ENCODE data around the gene PSMD6. TPM values are rescaled to one million over a fixed set of nuclear protein-coding genes. Genes with fewer than 3 reads are reported as not detected.

The PSMD6 gene
- total and polyA plus RNA-seq, 7 experiments from 2014 or later, result 63.4 to 134 (median 89.2) TPM

DNA sequence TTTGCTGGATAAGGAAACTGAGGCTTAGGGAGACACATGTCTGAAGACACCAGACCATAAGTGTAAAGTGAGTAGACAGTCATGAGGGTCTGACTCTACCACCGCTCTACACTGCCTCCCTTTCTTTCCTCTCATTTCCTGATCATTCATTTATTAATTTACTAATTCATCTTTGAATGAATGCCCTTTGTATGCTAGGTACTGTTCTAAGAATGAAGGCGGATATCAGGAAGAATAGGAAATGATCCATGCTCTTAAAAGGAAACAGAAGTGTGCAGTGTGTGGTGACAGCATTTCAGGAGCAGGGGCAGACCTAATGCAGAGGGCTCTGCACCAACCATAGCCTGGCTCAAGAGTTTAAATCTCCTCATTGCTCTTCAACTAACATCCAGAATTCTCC lies 31.8 kb upstream of the PSMD6 start:
- POLR2A ChIA-PET, result no interaction called here
- peaks cover 0 to 2% (median 0%) of the 10 kb centered on the region in 11 donors for H3K9me3 Mint-ChIP-seq
- peaks cover 12 to 46% (median 28%) of the 10 kb centered on the region in 5 donors for H3K27me3 Mint-ChIP-seq

DNA sequence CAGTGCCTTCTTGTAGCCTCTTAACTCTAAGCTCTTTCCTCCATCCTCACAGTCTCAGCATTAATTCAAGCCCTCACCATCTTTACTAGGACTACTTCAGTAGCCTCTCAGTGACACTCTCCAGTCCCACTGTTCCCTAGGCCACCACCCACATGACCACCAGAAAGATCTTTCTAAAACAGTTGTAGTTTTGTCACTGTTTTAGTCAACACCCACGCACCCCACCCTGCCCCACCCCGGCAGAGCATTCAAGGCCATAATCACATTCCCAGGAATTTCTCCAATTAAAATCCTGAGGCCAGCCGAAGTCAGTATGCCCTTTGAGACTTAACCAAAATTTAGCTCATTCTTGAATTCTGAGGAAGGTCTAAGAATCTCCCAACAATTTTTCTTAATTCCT lies 31.2 kb upstream of the PSMD6 start:
- H3K27me3 Mint-ChIP-seq, result peaks cover 12 to 46% (median 26%) of the 10 kb centered on the region in 5 donors

More for the DNA sequence above, 31.8 kb upstream of the PSMD6 start:
- Mint-ChIP-seq H3K4me1 (no peaks in the 10 kb centered on the region), H3K4me3 (no peak overlapping the region), H3K27ac (no peak overlapping the region), H3K36me3 (no peaks in the 10 kb centered on the region)
- CTCF ChIA-PET, result no interaction called here
- no peak overlapping the region for H3K4me3 ChIP-seq (ENCODE audit: low read length)
- no peaks in the 10 kb centered on the region for H3K36me3 ChIP-seq (ENCODE audit: control insufficient read depth in 2 of 3, insufficient read depth in 3 of 3, low read length in 3 of 3)
- intact Hi-C loops (cut with micrococcal nuclease), result no loop called here
- H3K27ac ChIP-seq (ENCODE audit: low read depth, low read length), result no peak overlapping the region
- no peaks in the 10 kb centered on the region for H3K9me3 ChIP-seq (ENCODE audit: control insufficient read depth in 2 of 3, low read length in 3 of 3)
- H3K4me1 ChIP-seq (ENCODE audit: control insufficient read depth in 2 of 2, insufficient read depth in 2 of 2, low read length in 2 of 2), result no peaks in the 10 kb centered on the region
- DNase-seq (no peak), ATAC-seq (no peak)
- H3K27me3 ChIP-seq (ENCODE audit: control insufficient read depth in 2 of 2, insufficient read depth in 2 of 2, low read length in 2 of 2), result no peaks in the 10 kb centered on the region

DNA sequence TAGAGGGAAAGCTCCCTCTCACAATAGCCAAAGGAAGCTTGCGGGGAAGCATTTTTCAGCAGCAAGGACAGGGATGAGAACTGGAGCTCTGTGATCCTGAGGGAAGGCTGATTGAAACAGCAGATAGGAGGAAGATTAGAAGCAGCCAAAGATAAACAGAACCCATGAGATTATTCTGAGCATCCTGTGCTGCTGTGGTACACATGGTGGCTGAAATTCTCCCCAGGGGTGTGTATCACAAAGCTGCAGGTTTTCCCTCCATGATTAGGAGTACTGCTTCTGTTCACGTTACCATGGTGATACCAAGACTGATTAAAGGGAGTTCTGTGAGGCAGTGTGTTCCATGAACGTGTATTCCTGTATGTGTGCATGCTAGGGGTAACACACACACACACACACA lies 30.3 kb upstream of the PSMD6 start:
- Mint-ChIP-seq H3K27ac (no peak overlapping the region), H3K4me1 (peaks cover 0 to 3% (median 0%) of the 10 kb centered on the region in 7 donors), H3K9me3 (peaks cover 0 to 2% (median 0%) of the 10 kb centered on the region in 11 donors), H3K27me3 (peaks cover 6 to 43% (median 22%) of the 10 kb centered on the region in 5 donors), H3K36me3 (no peaks in the 10 kb centered on the region), H3K4me3 (no peak overlapping the region)
- POLR2A ChIA-PET, result no interaction called here
- intact Hi-C loops (cut with micrococcal nuclease), result no loop called here
- CTCF ChIA-PET, result no interaction called here
- H3K27ac ChIP-seq (ENCODE audit: low read depth, low read length), result no peak overlapping the region
- H3K4me1 ChIP-seq (ENCODE audit: control insufficient read depth in 2 of 2, insufficient read depth in 2 of 2, low read length in 2 of 2), result no peaks in the 10 kb centered on the region
- ATAC-seq, result no peak
- H3K27me3 ChIP-seq (ENCODE audit: control insufficient read depth in 2 of 2, insufficient read depth in 2 of 2, low read length in 2 of 2), result no peaks in the 10 kb centered on the region
- no peak overlapping the region for H3K4me3 ChIP-seq (ENCODE audit: low read length)
- DNase-seq, result no peak
- H3K9me3 ChIP-seq (ENCODE audit: control insufficient read depth in 2 of 3, low read length in 3 of 3), result no peaks in the 10 kb centered on the region
- no peaks in the 10 kb centered on the region for H3K36me3 ChIP-seq (ENCODE audit: control insufficient read depth in 2 of 3, insufficient read depth in 3 of 3, low read length in 3 of 3)

More for the DNA sequence above, 31.2 kb upstream of the PSMD6 start:
- Histone ChIP-seq H3K27me3 (ENCODE audit: control insufficient read depth in 2 of 2, insufficient read depth in 2 of 2, low read length in 2 of 2) (no peaks in the 10 kb centered on the region), H3K36me3 (ENCODE audit: control insufficient read depth in 2 of 3, insufficient read depth in 3 of 3, low read length in 3 of 3) (no peaks in the 10 kb centered on the region), H3K4me1 (ENCODE audit: control insufficient read depth in 2 of 2, insufficient read depth in 2 of 2, low read length in 2 of 2) (no peaks in the 10 kb centered on the region), H3K4me3 (ENCODE audit: low read length) (no peak overlapping the region), H3K27ac (ENCODE audit: low read depth, low read length) (no peak overlapping the region), H3K9me3 (ENCODE audit: control insufficient read depth in 2 of 3, low read length in 3 of 3) (no peaks in the 10 kb centered on the region)
- H3K27ac Mint-ChIP-seq, result no peak overlapping the region
- no peak for DNase-seq
- intact Hi-C loops (cut with micrococcal nuclease), result no loop called here
- CTCF ChIA-PET, result no interaction called here
- ATAC-seq, result no peak
- no peak overlapping the region for H3K4me3 Mint-ChIP-seq
- POLR2A ChIA-PET, result no interaction called here
- peaks cover 0 to 2% (median 0%) of the 10 kb centered on the region in 11 donors for H3K9me3 Mint-ChIP-seq
- no peaks in the 10 kb centered on the region for H3K36me3 Mint-ChIP-seq
- H3K4me1 Mint-ChIP-seq, result no peaks in the 10 kb centered on the region

DNA sequence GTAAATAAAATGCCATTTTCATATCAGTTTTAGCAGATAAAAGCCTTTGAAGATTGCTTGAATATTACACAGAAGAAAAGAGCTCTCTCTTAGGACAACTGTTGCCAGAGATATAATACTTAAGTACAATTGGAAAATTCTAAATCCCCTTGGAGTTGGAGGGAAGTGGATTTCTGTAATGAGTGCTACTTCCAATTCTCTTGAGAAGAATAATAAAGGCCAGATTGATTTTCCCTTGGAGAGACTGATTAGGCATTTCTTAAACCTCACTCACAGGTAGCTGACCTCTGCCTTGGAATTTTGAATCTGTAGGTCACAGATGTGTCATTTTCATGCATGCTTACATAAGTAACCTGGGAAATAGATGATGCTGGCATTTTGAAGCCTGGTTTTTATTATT lies 29.8 kb upstream of the PSMD6 start:
- Mint-ChIP-seq H3K9me3 (peaks cover 0 to 2% (median 0%) of the 10 kb centered on the region in 11 donors), H3K27me3 (peaks cover 3 to 39% (median 22%) of the 10 kb centered on the region in 5 donors), H3K4me3 (no peak overlapping the region), H3K36me3 (no peaks in the 10 kb centered on the region), H3K4me1 (peaks cover 0 to 5% (median 0%) of the 10 kb centered on the region in 7 donors), H3K27ac (no peak overlapping the region)
- no peak for DNase-seq
- no peaks in the 10 kb centered on the region for H3K27me3 ChIP-seq (ENCODE audit: control insufficient read depth in 2 of 2, insufficient read depth in 2 of 2, low read length in 2 of 2)
- ATAC-seq, result no peak
- POLR2A ChIA-PET, result no interaction called here
- intact Hi-C loops (cut with micrococcal nuclease), result no loop called here
- H3K9me3 ChIP-seq (ENCODE audit: control insufficient read depth in 2 of 3, low read length in 3 of 3), result no peaks in the 10 kb centered on the region
- H3K4me1 ChIP-seq (ENCODE audit: control insufficient read depth in 2 of 2, insufficient read depth in 2 of 2, low read length in 2 of 2), result no peaks in the 10 kb centered on the region
- no peak overlapping the region for H3K4me3 ChIP-seq (ENCODE audit: low read length)
- no peaks in the 10 kb centered on the region for H3K36me3 ChIP-seq (ENCODE audit: control insufficient read depth in 2 of 3, insufficient read depth in 3 of 3, low read length in 3 of 3)
- no peak overlapping the region for H3K27ac ChIP-seq (ENCODE audit: low read depth, low read length)
- CTCF ChIA-PET, result no interaction called here

DNA sequence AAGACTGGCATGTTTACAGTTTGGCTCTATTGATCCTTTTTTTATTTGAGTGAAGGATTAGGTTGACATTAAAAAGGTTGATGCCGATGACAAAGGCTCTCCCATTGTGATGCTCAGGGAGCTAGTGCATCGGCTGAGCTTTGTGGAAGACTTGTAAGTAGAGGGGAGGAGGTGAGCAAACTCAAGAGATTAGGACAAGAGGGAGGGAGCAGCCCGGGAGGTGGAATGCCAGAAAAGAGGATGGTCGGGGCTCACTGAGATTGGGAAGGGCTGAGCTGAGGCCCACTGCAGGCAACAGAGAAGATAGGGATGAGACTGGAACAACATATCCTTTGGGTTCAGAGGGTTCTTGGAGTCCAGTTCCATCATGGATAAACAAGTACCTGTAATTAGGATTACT lies 26.5 kb upstream of the PSMD6 start:
- ChIA-PET CTCF (no interaction called here), POLR2A (no interaction called here)
- H3K4me1 ChIP-seq (ENCODE audit: control insufficient read depth in 2 of 2, insufficient read depth in 2 of 2, low read length in 2 of 2), result no peaks in the 10 kb centered on the region
- H3K4me1 Mint-ChIP-seq, result peaks cover 0 to 5% (median 0%) of the 10 kb centered on the region in 7 donors
- H3K9me3 Mint-ChIP-seq, result no peaks in the 10 kb centered on the region
- intact Hi-C loops (cut with micrococcal nuclease), result no loop called here
- no peaks in the 10 kb centered on the region for H3K36me3 ChIP-seq (ENCODE audit: control insufficient read depth in 2 of 3, insufficient read depth in 3 of 3, low read length in 3 of 3)
- H3K27ac Mint-ChIP-seq, result no peak overlapping the region
- H3K36me3 Mint-ChIP-seq, result no peaks in the 10 kb centered on the region
- no peak for DNase-seq
- H3K27me3 Mint-ChIP-seq, result peaks cover 5 to 34% (median 11%) of the 10 kb centered on the region in 5 donors
- H3K4me3 Mint-ChIP-seq, result no peak overlapping the region
- ATAC-seq, result no peak
- no peak overlapping the region for H3K27ac ChIP-seq (ENCODE audit: low read depth, low read length)
- H3K27me3 ChIP-seq (ENCODE audit: control insufficient read depth in 2 of 2, insufficient read depth in 2 of 2, low read length in 2 of 2), result no peaks in the 10 kb centered on the region
- no peak overlapping the region for H3K4me3 ChIP-seq (ENCODE audit: low read length)
- no peaks in the 10 kb centered on the region for H3K9me3 ChIP-seq (ENCODE audit: control insufficient read depth in 2 of 3, low read length in 3 of 3)

DNA sequence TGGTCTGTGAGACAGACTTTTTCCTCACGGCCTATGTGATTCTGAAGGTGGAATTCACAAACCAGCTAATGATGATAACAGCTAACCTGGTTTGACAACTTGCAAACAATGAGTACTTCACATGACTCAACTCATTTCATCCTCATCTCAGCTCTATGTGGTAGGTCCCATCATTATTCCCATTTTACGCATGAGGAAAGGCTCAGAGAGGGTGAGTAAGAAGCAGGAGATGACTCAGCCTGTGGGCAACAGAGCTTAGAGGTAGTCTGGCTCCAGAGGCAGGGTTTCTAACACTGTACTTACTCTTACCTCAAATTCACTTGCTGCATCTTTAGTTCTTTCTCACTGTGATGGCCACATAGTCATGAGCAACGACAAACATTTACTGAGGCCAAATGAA lies 25.8 kb upstream of the PSMD6 start:
- ATAC-seq, result no peak
- no peaks in the 10 kb centered on the region for H3K27me3 ChIP-seq (ENCODE audit: control insufficient read depth in 2 of 2, insufficient read depth in 2 of 2, low read length in 2 of 2)
- H3K4me3 ChIP-seq (ENCODE audit: low read length), result no peak overlapping the region
- H3K27ac ChIP-seq (ENCODE audit: low read depth, low read length), result no peak overlapping the region
- POLR2A ChIA-PET, result no interaction called here
- no peaks in the 10 kb centered on the region for H3K9me3 ChIP-seq (ENCODE audit: control insufficient read depth in 2 of 3, low read length in 3 of 3)
- Mint-ChIP-seq H3K27ac (no peak overlapping the region), H3K27me3 (peaks cover 5 to 35% (median 17%) of the 10 kb centered on the region in 5 donors), H3K36me3 (no peaks in the 10 kb centered on the region), H3K4me3 (no peak overlapping the region), H3K9me3 (no peaks in the 10 kb centered on the region), H3K4me1 (peaks cover 0 to 5% (median 0%) of the 10 kb centered on the region in 7 donors)
- no peaks in the 10 kb centered on the region for H3K36me3 ChIP-seq (ENCODE audit: control insufficient read depth in 2 of 3, insufficient read depth in 3 of 3, low read length in 3 of 3)
- intact Hi-C loops (cut with micrococcal nuclease), result no loop called here
- CTCF ChIA-PET, result no interaction called here
- no peaks in the 10 kb centered on the region for H3K4me1 ChIP-seq (ENCODE audit: control insufficient read depth in 2 of 2, insufficient read depth in 2 of 2, low read length in 2 of 2)
- no peak for DNase-seq

DNA sequence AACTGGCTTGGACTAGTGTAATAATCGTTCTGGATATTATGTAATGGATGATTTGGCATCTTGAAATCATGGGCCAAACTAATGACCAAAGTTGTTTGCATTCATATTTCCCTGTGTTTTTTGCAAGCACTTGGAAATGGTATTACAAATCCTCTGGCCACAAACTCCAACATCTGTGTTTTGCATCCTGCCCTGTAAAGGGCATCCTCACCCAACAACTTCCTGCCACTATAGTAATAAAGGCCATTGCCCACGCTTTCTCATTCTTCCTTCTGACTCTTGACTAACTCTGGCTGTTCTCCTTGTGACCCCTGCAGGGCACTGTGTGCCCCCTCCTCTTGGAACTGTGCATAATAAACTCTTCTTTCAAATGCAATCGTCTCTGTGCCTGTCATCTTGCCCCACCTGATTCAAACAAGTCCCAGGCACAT lies 25.4 kb upstream of the PSMD6 start:
- Histone ChIP-seq H3K36me3 (ENCODE audit: control insufficient read depth in 2 of 3, insufficient read depth in 3 of 3, low read length in 3 of 3) (no peaks in the 10 kb centered on the region), H3K27ac (ENCODE audit: low read depth, low read length) (no peak overlapping the region), H3K4me1 (ENCODE audit: control insufficient read depth in 2 of 2, insufficient read depth in 2 of 2, low read length in 2 of 2) (no peaks in the 10 kb centered on the region), H3K27me3 (ENCODE audit: control insufficient read depth in 2 of 2, insufficient read depth in 2 of 2, low read length in 2 of 2) (no peaks in the 10 kb centered on the region), H3K9me3 (ENCODE audit: control insufficient read depth in 2 of 3, low read length in 3 of 3) (no peaks in the 10 kb centered on the region), H3K4me3 (ENCODE audit: low read length) (no peak overlapping the region)
- intact Hi-C loops (cut with micrococcal nuclease), result no loop called here
- ATAC-seq (no peak), DNase-seq (no peak)
- H3K27me3 Mint-ChIP-seq, result peaks cover 6 to 39% (median 20%) of the 10 kb centered on the region in 5 donors
- H3K27ac Mint-ChIP-seq, result no peak overlapping the region
- no peaks in the 10 kb centered on the region for H3K9me3 Mint-ChIP-seq
- no peaks in the 10 kb centered on the region for H3K36me3 Mint-ChIP-seq
- CTCF ChIA-PET, result no interaction called here
- H3K4me1 Mint-ChIP-seq, result peaks cover 0 to 5% (median 0%) of the 10 kb centered on the region in 7 donors
- POLR2A ChIA-PET, result no interaction called here
- no peak overlapping the region for H3K4me3 Mint-ChIP-seq

All from naive thymus-derived CD4-positive, alpha-beta T cell (primary cell).